Choroid plexus epithelial cell (primary cell): ENCODE measurements around the gene SPEM1.
"Not testable (repeated sequence)": the region's sequence is repeated elsewhere in the genome, so short reads cannot be mapped to it uniquely, and the experiment has no call there.

Source experiments
- DNase-seq: peaks from one replicate; pipeline ENCODE4 v3.0.0-alpha.2; 2010; ENCODE audit warnings: low read depth
- H3K4me3 ChIP-seq: 2 replicates; pipeline ENCODE4 v1.5.1; 2011; ENCODE audit warnings: low read depth, mild to moderate bottlenecking, control low read depth, low read length, moderate library complexity
- TF ChIP-seq, protein P1 (sequence below): conservative IDR thresholded peaks from 2 replicates; pipeline ENCODE4 v1.5.1; 2011; ENCODE audit warnings: low read depth, mild to moderate bottlenecking, control low read depth, inconsistent platforms, low read length, moderate library complexity

Gene SPEM1

GRCh38 chr17:7466318-7466638 lies 46.2 kb downstream of the SPEM1 start:
- H3K4me3 ChIP-seq, result no peak overlapping the region
- TF ChIP-seq, protein P1, sequence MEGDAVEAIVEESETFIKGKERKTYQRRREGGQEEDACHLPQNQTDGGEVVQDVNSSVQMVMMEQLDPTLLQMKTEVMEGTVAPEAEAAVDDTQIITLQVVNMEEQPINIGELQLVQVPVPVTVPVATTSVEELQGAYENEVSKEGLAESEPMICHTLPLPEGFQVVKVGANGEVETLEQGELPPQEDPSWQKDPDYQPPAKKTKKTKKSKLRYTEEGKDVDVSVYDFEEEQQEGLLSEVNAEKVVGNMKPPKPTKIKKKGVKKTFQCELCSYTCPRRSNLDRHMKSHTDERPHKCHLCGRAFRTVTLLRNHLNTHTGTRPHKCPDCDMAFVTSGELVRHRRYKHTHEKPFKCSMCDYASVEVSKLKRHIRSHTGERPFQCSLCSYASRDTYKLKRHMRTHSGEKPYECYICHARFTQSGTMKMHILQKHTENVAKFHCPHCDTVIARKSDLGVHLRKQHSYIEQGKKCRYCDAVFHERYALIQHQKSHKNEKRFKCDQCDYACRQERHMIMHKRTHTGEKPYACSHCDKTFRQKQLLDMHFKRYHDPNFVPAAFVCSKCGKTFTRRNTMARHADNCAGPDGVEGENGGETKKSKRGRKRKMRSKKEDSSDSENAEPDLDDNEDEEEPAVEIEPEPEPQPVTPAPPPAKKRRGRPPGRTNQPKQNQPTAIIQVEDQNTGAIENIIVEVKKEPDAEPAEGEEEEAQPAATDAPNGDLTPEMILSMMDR, result no peak
- DNase-seq, result no peak

DNA sequence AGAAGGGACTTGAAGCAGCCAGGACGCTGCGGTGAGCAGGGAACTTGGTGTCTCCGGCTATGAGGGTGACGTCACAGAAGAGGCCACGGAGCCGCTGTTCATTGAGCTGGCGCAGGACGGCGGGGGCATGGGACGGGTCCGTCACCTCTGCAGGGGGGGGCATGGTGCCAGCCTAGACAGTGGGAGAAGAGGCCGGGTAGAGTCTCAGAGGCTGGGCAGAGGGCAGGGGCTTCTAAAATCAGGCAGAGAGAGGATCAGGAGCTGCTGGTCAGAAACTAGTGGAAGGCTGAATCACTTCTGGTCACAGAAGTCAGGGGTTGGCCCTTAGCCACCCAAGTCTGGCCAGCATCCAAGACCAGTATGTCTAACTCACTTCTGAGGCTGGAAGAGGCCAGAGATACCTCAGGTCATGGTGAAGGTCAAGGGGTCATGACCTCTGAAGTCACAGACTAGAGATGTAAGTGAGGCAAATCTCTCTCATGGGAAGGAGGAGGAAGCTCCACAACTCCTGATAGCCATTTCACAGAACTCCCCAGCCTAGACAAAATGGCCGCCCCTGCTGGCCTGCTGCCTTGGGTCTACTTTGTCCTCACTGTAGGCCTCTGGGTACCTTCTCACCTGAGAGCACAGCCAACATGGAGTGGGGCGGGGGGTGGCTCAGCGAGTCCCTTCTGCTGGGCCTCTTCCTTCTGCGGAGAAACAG lies 46.7 kb downstream of the SPEM1 start:
- H3K4me3 ChIP-seq, result no peak overlapping the region
- DNase-seq, result peak; percentile 49
- TF ChIP-seq, protein P1, result no peak

- no peak overlapping the region for H3K4me3 ChIP-seq
- TF ChIP-seq, protein P1, result no peak
- DNase-seq, result no peak
Observed at GRCh38 chr17:7467498-7467897, 47.4 kb downstream of the SPEM1 start.

DNA sequence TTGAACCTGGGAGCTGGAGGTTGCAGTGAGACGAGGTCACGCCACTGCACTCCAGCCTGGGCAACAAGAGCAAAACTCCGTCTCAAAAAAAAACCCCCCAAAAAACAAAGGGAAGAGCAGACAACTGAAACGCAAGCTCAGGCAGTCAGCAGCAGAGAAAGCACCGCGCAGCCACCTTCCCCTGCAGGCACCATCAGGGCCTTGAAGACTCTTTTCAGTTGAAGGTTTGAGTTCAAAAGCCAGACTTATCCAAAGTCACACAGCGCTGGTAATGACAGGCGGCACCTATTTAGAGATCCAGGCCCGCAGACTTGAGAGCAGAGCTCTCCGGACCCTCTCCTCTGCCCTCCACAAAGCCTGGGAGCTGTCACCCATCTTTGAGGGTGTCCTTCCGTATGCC lies 48.2 kb downstream of the SPEM1 start:
- H3K4me3 ChIP-seq, result no peak overlapping the region
- DNase-seq, result no peak
- TF ChIP-seq, protein P1, result no peak

GRCh38 chr17:7468804-7469389 lies 48.8 kb downstream of the SPEM1 start:
- DNase-seq, result peak; percentile 47
- TF ChIP-seq, protein P1, result no peak
- no peak overlapping the region for H3K4me3 ChIP-seq

DNA sequence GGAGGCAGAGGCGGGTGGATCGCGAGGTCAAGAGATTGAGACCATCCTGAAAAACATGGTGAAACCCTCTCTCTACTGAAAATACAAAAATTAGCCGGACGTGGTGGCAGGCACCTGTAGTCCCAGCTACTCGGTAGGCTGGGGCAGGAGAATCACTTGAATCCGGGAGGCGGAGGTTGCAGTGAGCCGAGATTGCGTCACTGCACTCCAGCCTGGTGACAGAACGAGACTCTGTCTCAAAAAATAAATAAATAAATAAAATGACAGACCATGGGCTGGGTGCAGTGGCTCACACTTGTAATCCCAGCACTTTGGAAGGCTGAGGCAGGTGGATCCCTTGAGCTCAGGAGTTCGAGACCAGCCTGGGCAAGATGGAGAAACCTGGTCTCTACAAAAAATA lies 49.7 kb downstream of the SPEM1 start:
- H3K4me3 ChIP-seq, DNase-seq: not testable (repeated sequence)

DNA sequence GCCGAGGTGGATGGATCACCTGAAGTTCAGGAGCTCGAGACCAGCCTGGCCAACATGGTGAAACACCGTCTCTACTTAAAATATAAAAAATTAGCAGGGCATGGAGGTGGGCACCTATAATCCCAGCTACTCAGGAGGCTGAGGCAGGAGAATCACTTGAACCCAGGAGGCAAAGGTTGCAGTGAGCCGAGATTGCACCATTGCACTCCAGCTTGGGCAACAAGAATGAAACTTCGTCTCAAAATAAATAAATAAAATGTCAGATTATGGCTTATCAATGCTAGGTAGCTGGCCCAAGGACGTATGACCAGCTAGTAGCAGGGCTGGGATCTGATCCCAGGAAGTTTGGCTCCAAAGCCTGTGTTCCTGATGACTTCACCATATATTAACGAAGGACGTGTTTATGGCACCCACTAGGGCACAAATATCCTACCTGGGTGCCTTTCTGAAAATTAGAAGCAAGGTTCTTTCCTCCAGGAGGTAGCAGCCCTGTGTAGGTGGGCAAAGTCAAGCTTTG lies 50.4 kb downstream of the SPEM1 start:
- DNase-seq, H3K4me3 ChIP-seq: not testable (repeated sequence)
